A673 (cell line): ENCODE results near the gene GSKIP. TPM values are rescaled to one million over a fixed set of nuclear protein-coding genes. Genes with fewer than 3 reads are reported as not detected.

Experiments used
- BruUV-seq: library from RNA; stranded (reverse); fragments of 400-500 nt; replicated peaks from 2 replicates; lab custom pipeline; 2021; lab: Mats Ljungman, UMichigan
- CTCF ChIA-PET: fragments of 300-600 bp; sonication (Branson Sonifier 250); formaldehyde crosslinking; loops from one replicate; lab custom pipeline; 2022; ENCODE audit warnings: antibody characterized with exemption; lab: Charles Lee
- POLR2A ChIA-PET: fragments of 300-600 bp; sonication (Branson Sonifier 250); formaldehyde crosslinking; loops from one replicate; lab custom pipeline; 2022; ENCODE audit warnings: antibody characterized with exemption; ENCODE audit not compliant: low non-redundant PET; lab: Charles Lee
- DNase-seq: peaks from one replicate; pipeline ENCODE4 v3.0.0-alpha.2; 2015; ENCODE audit warnings: low spot score
- H3K27ac ChIP-seq: fragments of 200-600 bp; sonication (generic); 2 replicates; pipeline ENCODE4 v1.5.1; 2016; ENCODE audit warnings: mixed run types, low read depth, mild to moderate bottlenecking, mixed read lengths, antibody characterized with exemption, low read length; ENCODE audit not compliant: poor library complexity, severe bottlenecking
- H3K27me3 ChIP-seq: fragments of 200-600 bp; sonication (generic); replicated peaks from 2 replicates; pipeline ENCODE4 v1.6.1; 2017; ENCODE audit warnings: mixed run types, low read depth, mild to moderate bottlenecking, mixed read lengths, antibody characterized with exemption, low read length; ENCODE audit not compliant: insufficient read depth, poor library complexity
- H3K36me3 ChIP-seq: fragments of 200-600 bp; sonication (generic); 2 replicates; pipeline ENCODE4 v1.6.1; 2016; ENCODE audit warnings: mixed run types, mild to moderate bottlenecking, mixed read lengths, antibody characterized with exemption, low read length; ENCODE audit not compliant: insufficient read depth, poor library complexity, severe bottlenecking
- H3K4me1 ChIP-seq: fragments of 200-600 bp; sonication (generic); 2 replicates; pipeline ENCODE4 v1.6.1; 2017; ENCODE audit warnings: mixed run types, mild to moderate bottlenecking, mixed read lengths, antibody characterized with exemption, low read length; ENCODE audit not compliant: insufficient read depth, poor library complexity, severe bottlenecking
- H3K4me3 ChIP-seq: fragments of 200-600 bp; sonication (generic); 2 replicates; pipeline ENCODE4 v1.5.1; 2016; ENCODE audit warnings: low read depth, mixed run types, mild to moderate bottlenecking, mixed read lengths, low read length; ENCODE audit not compliant: poor library complexity, severe bottlenecking
- H3K9me3 ChIP-seq: fragments of 200-600 bp; sonication (generic); 2 replicates; pipeline ENCODE4 v1.6.1; 2016; ENCODE audit warnings: mixed run types, low read depth, mild to moderate bottlenecking, mixed read lengths, antibody characterized with exemption, low read length; ENCODE audit not compliant: poor library complexity, severe bottlenecking
- CTCF ChIP-seq: fragments of 300-800, 200-600 bp; sonication (generic); conservative IDR thresholded peaks from 2 replicates; pipeline ENCODE4 v1.5.1; 2017; ENCODE audit warnings: low read depth, mild to moderate bottlenecking, antibody characterized with exemption, low read length, moderate library complexity, mixed read lengths
- EZH2 ChIP-seq: fragments of 200-600 bp; sonication (generic); IDR thresholded peaks from 2 replicates; pipeline ENCODE4 v1.6.1; 2017; ENCODE audit warnings: borderline replicate concordance, low read depth, mild to moderate bottlenecking, mixed read lengths, antibody characterized with exemption, low read length; ENCODE audit not compliant: poor library complexity, severe bottlenecking
- intact Hi-C: fragments of 100-400 bp; cut with micrococcal nuclease; formaldehyde crosslinking; loops from one replicate; pipeline ENCODE4 v1.10.0; 2022; ENCODE audit not compliant: unreplicated experiment
- total RNA-seq: library from RNA; stranded (reverse); gene quantifications from 2 replicates; pipeline ENCODE4 v1.2.3, GENCODE V29; 2021

Gene GSKIP
- total RNA-seq, 1 experiment from 2014 or later: 21.3 TPM

GRCh38 chr14:96384740-96385139 is 21.4 kb downstream of the GSKIP start:
- Histone ChIP-seq H3K4me1 (no peaks in the 10 kb centered on the region), H3K9me3 (no peaks in the 10 kb centered on the region), H3K27ac (no peak overlapping the region), H3K36me3 (peaks cover 19% of the 10 kb centered on the region), H3K27me3 (no peaks in the 10 kb centered on the region), H3K4me3 (no peak overlapping the region)
- ChIA-PET CTCF (no interaction called here), POLR2A (interaction anchor here (0.7 kb wide), 1 partner anchor 66 kb away, joined by 3 read pairs; no protein-coding TSS in a partner anchor)
- no peak for DNase-seq
- no peak for TF ChIP-seq CTCF
- TF ChIP-seq EZH2: no peak
- BruUV-seq: no TSS peak
- intact Hi-C loops: no loop called here

- Histone ChIP-seq H3K9me3 (no peaks in the 10 kb centered on the region), H3K4me3 (no peak overlapping the region), H3K36me3 (peaks cover 19% of the 10 kb centered on the region), H3K27me3 (no peaks in the 10 kb centered on the region), H3K4me1 (no peaks in the 10 kb centered on the region), H3K27ac (no peak overlapping the region)
- ChIA-PET POLR2A (no interaction called here), CTCF (no interaction called here)
- TF ChIP-seq CTCF (no peak), EZH2 (no peak)
- BruUV-seq: no TSS peak
- no peak for DNase-seq
- intact Hi-C loops: no loop called here
Observed at GRCh38 chr14:96385385-96385784, 22.1 kb downstream of the GSKIP start.

- H3K27ac ChIP-seq: peak overlapping the region; percentile 62
- POLR2A ChIA-PET: no interaction called here
- no peak for DNase-seq
Observed at GRCh38 chr14:96390965-96391292, 27.6 kb downstream of the GSKIP start.

More at GRCh38 chr14:96390965-96391292, 27.6 kb downstream of the GSKIP start:
- H3K27me3 ChIP-seq: no peaks in the 10 kb centered on the region
- H3K36me3 ChIP-seq: peaks cover 9% of the 10 kb centered on the region
- BruUV-seq: no TSS peak
- H3K9me3 ChIP-seq: no peaks in the 10 kb centered on the region
- H3K4me3 ChIP-seq: peak overlapping the region; percentile 70
- no peaks in the 10 kb centered on the region for H3K4me1 ChIP-seq
- CTCF ChIA-PET: no interaction called here
- intact Hi-C loops: no loop called here
- no peak for TF ChIP-seq CTCF
- TF ChIP-seq EZH2: no peak
